Measurements from ENCODE around the gene STIL.

- TF ChIP-seq GATA2 (IDR thresholded peaks at IDR 0.05; ENCODE audit: low read depth, low read length) (no peak), GATA3 (IDR thresholded peaks at IDR 0.05; ENCODE audit: low read depth, low read length) (no peak)
These were observed 99.4 kb downstream of the STIL start for GRCh38 chr1:47214549-47214948.
